Parathyroid adenoma (tissue), 2 donors: ENCODE results near the gene SLC39A1.
"Not testable (repeated sequence)": the region's sequence is repeated elsewhere in the genome, so short reads cannot be mapped to it uniquely, and the experiment has no call there.

Experiments used
- H2AFZ ChIP-seq: fragments of 300-600 bp; sonication (generic); one replicate; pipeline ENCODE4 v1.7.0; 2017; ENCODE audit warnings: antibody characterized with exemption, mild to moderate bottlenecking
- H3K27ac ChIP-seq: fragments of 300-600 bp; sonication (generic); one replicate; pipeline ENCODE4 v1.7.0; 2017
- H3K27me3 ChIP-seq: fragments of 300-600 bp; sonication (generic); one replicate; pipeline ENCODE4 v1.7.0; 2017; ENCODE audit warnings: low read length; ENCODE audit not compliant: control insufficient read depth, insufficient read depth
- H3K36me3 ChIP-seq: fragments of 300-600 bp; sonication (generic); one replicate; pipeline ENCODE4 v1.7.0; 2017; ENCODE audit warnings: low read length; ENCODE audit not compliant: control insufficient read depth, insufficient read depth
- H3K4me1 ChIP-seq: fragments of 300-600 bp; sonication (generic); one replicate; pipeline ENCODE4 v1.7.0; 2017; ENCODE audit warnings: control low read depth
- H3K4me2 ChIP-seq: fragments of 300-600 bp; sonication (generic); one replicate; pipeline ENCODE4 v1.7.0; 2017; ENCODE audit warnings: low read length
- H3K4me3 ChIP-seq: fragments of 300-600 bp; sonication (generic); one replicate; pipeline ENCODE4 v1.7.0; 2017; ENCODE audit warnings: low read depth, low read length
- H3K79me2 ChIP-seq: fragments of 300-600 bp; sonication (generic); one replicate; pipeline ENCODE4 v1.7.0; 2017; ENCODE audit warnings: control low read depth
- H3K9ac ChIP-seq: fragments of 300-600 bp; sonication (generic); one replicate; pipeline ENCODE4 v1.7.0; 2017; ENCODE audit warnings: mild to moderate bottlenecking
- H3K9me3 ChIP-seq: fragments of 300-600 bp; sonication (generic); one replicate; pipeline ENCODE4 v1.7.0; 2017; ENCODE audit warnings: low read length; ENCODE audit not compliant: control insufficient read depth
- CTCF ChIP-seq: fragments of 300-600 bp; sonication (generic); IDR thresholded peaks from one replicate; pipeline ENCODE4 v1.7.0; 2017; ENCODE audit warnings: antibody characterized with exemption, mild to moderate bottlenecking
- donor health status: primary hyperparathyroidism.

SLC39A1 gene

GRCh38 chr1:153919876-153920852 lies 43.2 kb downstream of the SLC39A1 start:
- TF ChIP-seq CTCF = no peak
- no peak overlapping the region for H2AFZ ChIP-seq
- no peaks in the 10 kb centered on the region for H3K9me3 ChIP-seq
- H3K9ac ChIP-seq = no peak overlapping the region
- H3K4me3 ChIP-seq = no peak overlapping the region
- no peaks in the 10 kb centered on the region for H3K36me3 ChIP-seq
- H3K4me2 ChIP-seq = no peak overlapping the region
- H3K27me3 ChIP-seq = no peaks in the 10 kb centered on the region
- H3K27ac ChIP-seq = no peak overlapping the region
- peaks cover 13% of the 10 kb centered on the region for H3K79me2 ChIP-seq
- H3K4me1 ChIP-seq = peaks cover 6% of the 10 kb centered on the region

GRCh38 chr1:153916297-153916696 lies 47.0 kb downstream of the SLC39A1 start:
- Histone ChIP-seq H3K79me2 (peaks cover 17% of the 10 kb centered on the region), H3K4me3 (no peak overlapping the region), H3K9me3 (no peaks in the 10 kb centered on the region), H3K27me3 (no peaks in the 10 kb centered on the region), H3K4me2 (no peak overlapping the region), H3K9ac (no peak overlapping the region), H3K27ac (no peak overlapping the region), H3K36me3 (no peaks in the 10 kb centered on the region), H2AFZ (no peak overlapping the region), H3K4me1 (peaks cover 6% of the 10 kb centered on the region)
- TF ChIP-seq CTCF = no peak

- no peaks in the 10 kb centered on the region for H3K27me3 ChIP-seq
- H3K4me1 ChIP-seq = no peaks in the 10 kb centered on the region
- no peak overlapping the region for H3K4me2 ChIP-seq
- H3K4me3 ChIP-seq = no peak overlapping the region
- no peaks in the 10 kb centered on the region for H3K36me3 ChIP-seq
- no peak overlapping the region for H2AFZ ChIP-seq
- H3K27ac ChIP-seq = no peak overlapping the region
- H3K9ac ChIP-seq = no peak overlapping the region
- H3K79me2 ChIP-seq = peaks cover 21% of the 10 kb centered on the region
- H3K9me3 ChIP-seq = no peaks in the 10 kb centered on the region
- no peak for TF ChIP-seq CTCF
Observed at GRCh38 chr1:153912349-153912748, 51.0 kb downstream of the SLC39A1 start.

- not testable (repeated sequence) for H3K36me3 ChIP-seq, H3K4me2 ChIP-seq, H2AFZ ChIP-seq, H3K4me1 ChIP-seq, H3K4me3 ChIP-seq, H3K27ac ChIP-seq, H3K27me3 ChIP-seq, H3K9ac ChIP-seq, H3K9me3 ChIP-seq
- peaks cover 24% of the 10 kb centered on the region for H3K79me2 ChIP-seq
Observed at GRCh38 chr1:153910560-153910959, 52.8 kb downstream of the SLC39A1 start.
